OCI-LY7 (cell line): ENCODE measurements around the gene FAM117A. TPM values are rescaled to one million over a fixed set of nuclear protein-coding genes. Genes with fewer than 3 reads are reported as not detected.

ENCODE experiments used
- BruUV-seq: library from RNA; stranded (reverse); fragments of 400-500 nt; replicated peaks from 2 replicates; lab custom pipeline; 2021; lab: Mats Ljungman, UMichigan
- CTCF ChIA-PET: fragments of 300-600 bp; sonication (Branson Sonifier 250); formaldehyde crosslinking; loops from one replicate; lab custom pipeline; 2022; ENCODE audit warnings: antibody characterized with exemption; ENCODE audit not compliant: unreplicated experiment; lab: Charles Lee
- POLR2A ChIA-PET: fragments of 300-600 bp; sonication (Branson Sonifier 250); formaldehyde crosslinking; loops from one replicate; lab custom pipeline; 2022; ENCODE audit warnings: antibody characterized with exemption; lab: Charles Lee
- DNase-seq: peaks from one replicate; pipeline ENCODE4 v3.0.0-alpha.2; 2015; ENCODE audit warnings: low spot score
- H2AFZ ChIP-seq: fragments of 200-600 bp; sonication (generic), shearing (Covaris generic); 2 replicates; pipeline ENCODE4 v1.6.1; 2014; ENCODE audit warnings: mild to moderate bottlenecking, antibody characterized with exemption, low read length, moderate library complexity
- H3K27ac ChIP-seq: fragments of 200-600 bp; sonication (generic); 2 replicates; pipeline ENCODE4 v1.5.1; 2014; ENCODE audit warnings: mixed run types, low read depth, mild to moderate bottlenecking, moderate library complexity, low read length, inconsistent platforms; ENCODE audit not compliant: poor library complexity, severe bottlenecking
- H3K36me3 ChIP-seq: fragments of 200-600 bp; sonication (generic); 2 replicates; pipeline ENCODE4 v1.6.1; 2014; ENCODE audit warnings: mild to moderate bottlenecking, antibody characterized with exemption, low read length, moderate library complexity, mixed read lengths; ENCODE audit not compliant: insufficient read depth
- H3K4me1 ChIP-seq: fragments of 200-600 bp; sonication (generic); 2 replicates; pipeline ENCODE4 v1.5.1; 2014; ENCODE audit warnings: mild to moderate bottlenecking, low read length; ENCODE audit not compliant: insufficient read depth, poor library complexity, severe bottlenecking
- H3K4me2 ChIP-seq: fragments of 200-600 bp; sonication (generic); 2 replicates; pipeline ENCODE4 v1.6.1; 2014; ENCODE audit warnings: mild to moderate bottlenecking, low read length
- H3K4me3 ChIP-seq: fragments of 200-600 bp; sonication (generic); 2 replicates; pipeline ENCODE4 v1.5.1; 2014; ENCODE audit warnings: mild to moderate bottlenecking, low read depth, low read length; ENCODE audit not compliant: poor library complexity, severe bottlenecking
- H3K79me2 ChIP-seq: fragments of 200-600 bp; sonication (generic); 2 replicates; pipeline ENCODE4 v1.6.1; 2016; ENCODE audit warnings: low read depth, mild to moderate bottlenecking, low read length, moderate library complexity, mixed read lengths; ENCODE audit not compliant: insufficient read depth
- H3K9me2 ChIP-seq: fragments of 200-600 bp; sonication (generic); 2 replicates; pipeline ENCODE4 v1.6.1; 2016; ENCODE audit warnings: mild to moderate bottlenecking, low read length, mixed read lengths; ENCODE audit not compliant: insufficient read depth
- H3K9me3 ChIP-seq: fragments of 200-600 bp; sonication (generic); 2 replicates; pipeline ENCODE4 v1.6.1; 2014; ENCODE audit warnings: mild to moderate bottlenecking, mixed run types, low read length, mixed read lengths
- H4K20me1 ChIP-seq: fragments of 200-600 bp; sonication (generic); 2 replicates; pipeline ENCODE4 v1.6.1; 2014; ENCODE audit warnings: mild to moderate bottlenecking, antibody characterized with exemption, low read length, moderate library complexity, mixed read lengths; ENCODE audit not compliant: insufficient read depth
- CTCF ChIP-seq: fragments of 200-600 bp; sonication (generic); conservative IDR thresholded peaks from 2 replicates; pipeline ENCODE4 v1.5.1; 2014; ENCODE audit warnings: mild to moderate bottlenecking, antibody characterized with exemption, low read length, moderate library complexity, mixed read lengths
- EZH2phosphoT487 ChIP-seq: fragments of 200-600 bp; sonication (generic); IDR thresholded peaks from 2 replicates; pipeline ENCODE4 v1.6.1; 2018; ENCODE audit warnings: low read depth, borderline replicate concordance, mild to moderate bottlenecking, mixed run types, antibody characterized with exemption, low read length, moderate library complexity, mixed read lengths
- intact Hi-C: fragments of 100-400 bp; cut with micrococcal nuclease; formaldehyde crosslinking; loops from one replicate; pipeline ENCODE4 v1.10.0; 2022; ENCODE audit not compliant: unreplicated experiment
- total RNA-seq, 2 experiments: library from RNA; depleted of rRNA in 1 of 2; stranded (reverse); fragments of >200 nt in 1 of 2; shearing (Covaris generic) in 1 of 2; gene quantifications; 2 replicates each; pipeline ENCODE4 v1.2.3, GENCODE V29; 2014 to 2022

FAM117A gene
- total RNA-seq, 2 experiments from 2014 or later = 40.4 to 44.3 TPM

GRCh38 chr17:49793309-49793708 lies 29.4 kb upstream of the FAM117A start:
- no peaks in the 10 kb centered on the region for H3K9me3 ChIP-seq
- POLR2A ChIA-PET = interaction anchor here (0.6 to 0.9 kb wide), 2 partner anchors 23 to 740 kb away, joined by 3 read pairs; no protein-coding TSS in a partner anchor
- H3K4me3 ChIP-seq = no peak overlapping the region
- H3K79me2 ChIP-seq = peaks cover 75% of the 10 kb centered on the region
- no peak for DNase-seq
- no peak overlapping the region for H3K4me2 ChIP-seq
- peaks cover 88% of the 10 kb centered on the region for H3K36me3 ChIP-seq
- peaks cover 15% of the 10 kb centered on the region for H3K4me1 ChIP-seq
- CTCF ChIA-PET = no interaction called here
- peaks cover 24% of the 10 kb centered on the region for H4K20me1 ChIP-seq
- H2AFZ ChIP-seq = no peak overlapping the region
- intact Hi-C loops = no loop called here
- no TSS peak for BruUV-seq
- no peaks in the 10 kb centered on the region for H3K9me2 ChIP-seq
- no peak overlapping the region for H3K27ac ChIP-seq
- TF ChIP-seq EZH2phosphoT487 = no peak
- TF ChIP-seq CTCF = no peak

- Histone ChIP-seq H3K9me2 (no peaks in the 10 kb centered on the region), H3K9me3 (no peaks in the 10 kb centered on the region), H3K36me3 (peaks cover 48% of the 10 kb centered on the region), H2AFZ (no peak overlapping the region), H3K79me2 (peaks cover 50% of the 10 kb centered on the region), H4K20me1 (peaks cover 24% of the 10 kb centered on the region), H3K4me1 (peaks cover 25% of the 10 kb centered on the region), H3K4me3 (peak overlapping the region; percentile 61), H3K27ac (no peak overlapping the region), H3K4me2 (peak overlapping the region; percentile 64)
- TF ChIP-seq EZH2phosphoT487 (no peak), CTCF (no peak)
- ChIA-PET CTCF (no interaction called here), POLR2A (no interaction called here)
- no TSS peak for BruUV-seq
- intact Hi-C loops = loop anchor here (2.0 kb wide), 1 partner anchor 24 kb away; the partner anchor contains the start of gene FAM117A
- DNase-seq = no peak
Measured at GRCh38 chr17:49789243-49789578, 25.3 kb upstream of the FAM117A start.

- Histone ChIP-seq H3K4me1 (peaks cover 25% of the 10 kb centered on the region), H3K79me2 (peaks cover 45% of the 10 kb centered on the region), H3K9me3 (no peaks in the 10 kb centered on the region), H3K9me2 (no peaks in the 10 kb centered on the region), H3K4me2 (peak within 1 kb of the TSS; percentile 78), H4K20me1 (peaks cover 24% of the 10 kb centered on the region), H2AFZ (peak within 1 kb of the TSS; percentile 83), H3K27ac (peak within 1 kb of the TSS; percentile 86), H3K36me3 (peaks cover 43% of the 10 kb centered on the region), H3K4me3 (peak within 1 kb of the TSS; percentile 88)
- TF ChIP-seq EZH2phosphoT487 (no peak), CTCF (no peak)
- ChIA-PET CTCF (interaction anchor here (1.2 kb wide), 1 partner anchor 29 kb away, joined by 3 read pairs; no protein-coding TSS in a partner anchor), POLR2A (interaction anchor here (0.6 to 1.4 kb wide), 7 partner anchors 10 to 81 kb away, joined by 3 to 10 read pairs (median 3); partner anchors contain the start of genes FAM117A and SLC35B1)
- no TSS peak for BruUV-seq
- intact Hi-C loops = loop anchor here (1.0 to 2.0 kb wide), 3 partner anchors 24 to 80 kb away; partner anchors contain the start of gene FAM117A
- DNase-seq = peak; percentile 100
Measured at GRCh38 chr17:49788478-49789242, 24.7 kb upstream of the FAM117A start, which contains the start of gene KAT7. Gene KAT7 (plus strand): TSS chr17:49788681. CDS start chr17:49788835, 154 bp downstream.
